CD4-positive, alpha-beta T cell treated with Interleukin-12 subunit alpha and Interleukin-12 subunit beta, for 1 hour (primary cell): ENCODE measurements around the gene TSC22D1.

ENCODE experiments used
- DNase-seq: peaks from one replicate; pipeline ENCODE4 v3.0.0-alpha.2; 2020

TSC22D1 gene

DNA sequence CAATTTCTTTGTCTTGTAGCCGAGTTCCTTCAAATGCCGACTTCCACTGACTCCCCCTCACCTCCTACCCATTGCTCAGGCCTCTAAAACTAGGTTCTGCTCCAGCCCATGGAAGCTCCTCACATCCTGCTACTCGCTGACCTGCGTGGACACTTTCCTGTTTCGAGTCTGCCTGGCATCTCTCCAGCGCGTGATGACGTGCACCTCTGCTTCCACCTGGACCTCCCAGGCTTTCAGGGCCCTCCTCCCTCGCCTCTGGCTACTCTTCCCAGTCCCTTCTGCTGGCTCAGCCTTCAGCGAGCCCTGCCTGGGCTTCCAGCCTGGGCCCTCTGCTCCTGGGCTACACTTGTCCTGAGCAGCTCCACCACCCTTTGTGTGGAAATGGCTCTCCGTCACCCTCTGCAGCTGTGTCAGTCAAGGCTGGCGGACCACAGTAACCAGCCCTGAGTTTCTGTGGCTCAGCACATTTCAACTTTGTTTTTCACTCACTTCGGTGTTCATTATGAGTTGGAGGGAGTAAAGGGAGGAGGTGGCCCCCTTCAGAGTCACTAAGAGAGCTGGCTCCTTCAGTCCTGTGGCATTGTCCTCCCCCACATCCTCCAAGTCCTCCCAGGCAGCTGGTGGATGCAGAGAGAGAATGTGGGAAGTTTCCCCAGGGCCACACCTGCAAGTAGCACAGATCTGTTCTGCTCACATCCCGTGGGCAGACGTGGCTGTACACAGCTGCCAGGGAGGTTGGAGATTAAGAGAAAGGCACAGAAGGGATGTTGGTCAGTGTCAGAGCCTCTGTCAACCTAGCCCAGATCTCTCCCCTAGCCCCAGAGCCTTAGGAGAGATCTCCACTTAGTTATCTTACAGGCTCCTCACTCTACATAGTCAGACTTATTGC is 153.1 kb downstream of the TSC22D1 start:
- no peak for DNase-seq

DNA sequence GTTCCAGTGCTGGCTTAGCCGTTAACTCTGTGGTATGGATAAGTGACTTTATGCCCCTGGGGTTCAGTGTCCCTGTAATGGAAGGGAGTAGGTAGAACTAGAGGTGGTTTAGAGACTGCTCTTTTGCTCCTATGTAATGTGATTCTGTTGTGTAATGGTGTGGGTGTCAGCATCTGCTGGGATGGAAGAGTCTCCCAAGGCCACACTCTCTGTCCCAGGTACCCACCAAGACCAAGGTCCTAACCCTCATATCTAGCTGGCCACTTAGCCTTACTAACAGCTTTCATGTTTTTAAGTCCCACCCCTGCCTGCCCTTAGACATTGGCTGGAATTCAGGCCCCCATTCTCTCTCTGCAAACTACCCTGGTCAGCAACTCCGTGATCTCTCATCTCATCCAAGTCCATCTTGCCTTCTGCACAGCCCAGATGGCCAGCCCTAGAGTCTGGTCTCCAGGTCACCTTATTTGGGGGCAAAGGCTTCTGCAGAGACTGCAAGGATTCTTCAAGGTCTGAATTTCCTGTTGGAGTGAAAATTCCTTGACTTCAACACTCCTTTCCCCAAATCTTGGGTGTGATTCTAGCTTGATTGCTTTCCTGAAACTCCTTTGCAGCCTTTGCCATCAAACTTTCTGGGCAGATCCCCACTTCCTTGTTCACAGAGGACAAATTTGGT is 154.1 kb downstream of the TSC22D1 start:
- no peak for DNase-seq

DNA sequence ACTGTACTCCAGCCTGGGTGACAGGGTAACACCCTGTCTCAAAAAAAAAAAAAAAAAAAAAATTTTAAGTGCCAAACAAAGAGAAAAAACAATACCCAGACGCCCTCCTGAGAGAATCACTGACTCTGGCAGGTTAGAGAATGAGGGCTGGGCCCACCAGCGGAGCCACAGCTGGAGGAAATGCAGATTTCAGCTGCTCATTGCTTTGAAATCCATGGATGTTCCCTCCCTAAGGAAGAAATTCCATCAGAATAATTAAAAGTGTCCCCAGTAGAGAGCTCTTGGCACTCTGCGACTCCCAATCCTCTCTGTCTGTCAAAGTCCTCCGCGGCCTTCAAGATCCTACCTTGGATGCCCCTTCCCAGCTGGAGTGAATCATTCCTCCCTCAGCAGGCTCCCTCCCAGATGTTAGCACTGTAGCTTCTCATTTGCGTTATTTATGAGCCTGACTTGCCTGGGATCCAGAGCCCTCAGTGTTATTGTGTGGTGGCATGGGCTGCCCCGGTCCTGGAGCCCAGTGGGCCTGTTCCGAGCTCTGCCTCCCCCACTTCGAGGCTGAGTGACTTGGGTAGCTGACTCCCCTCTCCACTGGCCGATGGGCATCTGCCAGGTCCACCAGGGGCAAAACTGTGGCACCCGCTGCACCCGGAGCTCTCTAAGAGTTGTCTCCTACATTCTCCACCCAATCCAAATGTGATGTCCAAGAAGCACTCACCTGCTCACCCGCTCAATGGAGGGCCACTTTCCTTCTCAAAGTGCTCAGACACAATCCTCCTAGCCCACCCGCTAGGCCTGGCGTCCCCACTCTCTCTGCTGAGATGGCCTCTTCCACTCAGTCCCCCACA is 155.5 kb downstream of the TSC22D1 start:
- DNase-seq, result no peak

DNA sequence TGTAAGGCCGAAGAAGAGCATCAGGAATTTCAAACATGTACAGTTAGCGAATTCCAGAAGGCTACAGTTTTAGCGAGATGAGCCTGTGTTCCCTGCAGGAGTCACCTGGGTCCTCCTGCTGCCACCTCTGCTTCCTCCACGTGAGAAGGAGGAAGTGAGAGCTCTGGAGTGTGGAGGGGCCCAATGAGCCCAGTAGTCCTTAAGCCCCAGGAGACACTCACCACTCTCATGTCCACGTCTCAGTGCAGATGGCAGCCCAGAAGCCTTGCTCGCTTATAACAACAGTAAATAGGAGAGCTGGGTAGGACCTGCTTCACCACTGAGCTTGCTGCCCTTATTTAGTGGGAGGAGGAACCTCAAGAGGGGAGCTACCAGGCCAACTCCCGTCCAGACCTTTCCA is 158.3 kb downstream of the TSC22D1 start:
- DNase-seq, result no peak

DNA sequence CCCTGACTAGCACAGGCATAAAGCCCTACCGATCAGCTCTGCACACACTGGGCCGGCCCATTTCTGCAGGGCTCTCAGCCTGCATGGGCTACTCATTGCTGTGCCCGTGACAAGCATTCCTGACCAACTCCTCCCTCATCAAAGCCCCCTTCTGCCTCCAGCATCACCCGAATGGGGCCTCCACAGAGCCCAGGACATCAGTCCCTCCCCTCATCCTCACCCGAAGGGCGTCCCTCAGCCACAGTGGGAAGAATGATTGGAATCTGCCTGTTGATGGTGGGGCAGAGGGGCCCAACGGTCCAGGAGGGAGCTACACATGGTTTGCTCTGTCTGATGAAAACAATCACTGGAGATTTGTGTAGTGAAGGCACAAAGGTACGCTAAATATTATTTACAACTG is 158.7 kb downstream of the TSC22D1 start:
- DNase-seq, result no peak

DNA sequence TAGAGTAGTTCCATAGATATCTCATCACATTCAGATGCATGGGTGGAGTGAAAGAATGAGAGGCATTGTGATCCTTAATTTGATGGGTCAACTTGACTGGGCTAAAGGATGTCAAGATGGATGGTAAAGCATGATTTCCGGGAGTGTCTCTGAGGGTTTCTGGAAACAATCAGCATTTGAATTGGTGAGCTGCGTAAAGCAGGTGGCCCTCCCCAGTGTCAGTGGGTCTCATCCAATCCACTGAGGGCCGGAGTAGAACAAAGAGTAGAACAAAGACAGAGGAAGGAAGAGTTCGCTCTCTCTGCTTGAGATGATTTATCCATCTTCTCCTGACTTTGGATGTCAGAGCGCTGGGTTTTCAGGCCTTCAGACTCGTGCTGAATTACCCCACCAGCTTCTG is 159.4 kb downstream of the TSC22D1 start:
- DNase-seq, result no peak

DNA sequence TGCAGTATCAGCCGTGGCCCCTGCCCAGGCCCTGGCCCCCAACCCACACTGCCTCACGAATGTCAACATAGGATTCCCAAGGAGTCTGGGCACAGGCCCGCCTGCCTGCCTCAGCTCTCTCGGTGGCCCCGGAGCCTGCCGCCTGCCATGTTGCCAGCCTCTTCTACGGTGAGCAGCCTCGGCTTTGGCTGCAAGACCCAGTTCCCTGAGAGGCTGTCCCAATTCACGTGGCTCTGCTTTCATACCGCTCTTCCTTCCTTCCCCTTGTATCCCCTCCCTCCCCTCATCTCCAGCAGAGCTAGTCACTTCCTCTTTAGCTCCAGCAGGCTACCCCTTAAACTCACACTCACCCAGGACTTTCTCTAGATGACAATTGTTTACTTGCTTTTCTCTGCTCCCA is 159.8 kb downstream of the TSC22D1 start:
- no peak for DNase-seq

DNA sequence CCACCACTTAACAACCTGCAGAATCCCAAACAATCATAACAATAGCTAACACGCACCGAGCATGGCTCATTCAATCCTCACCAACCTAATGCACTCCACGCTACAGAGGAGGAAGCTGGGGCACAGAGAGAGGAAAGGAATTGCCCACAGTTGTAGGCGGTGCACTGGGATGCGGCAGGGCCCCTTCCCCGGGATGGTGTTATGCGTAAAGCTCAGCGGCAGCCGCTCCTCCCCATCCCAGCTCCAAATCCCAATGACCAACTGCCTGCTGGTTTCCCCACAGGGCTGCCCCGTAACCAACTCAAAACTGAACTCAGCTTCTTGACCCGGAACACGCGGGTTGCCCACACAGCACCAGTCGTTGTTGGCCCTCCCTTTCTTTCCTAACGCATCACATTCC is 160.3 kb downstream of the TSC22D1 start:
- no peak for DNase-seq

DNA sequence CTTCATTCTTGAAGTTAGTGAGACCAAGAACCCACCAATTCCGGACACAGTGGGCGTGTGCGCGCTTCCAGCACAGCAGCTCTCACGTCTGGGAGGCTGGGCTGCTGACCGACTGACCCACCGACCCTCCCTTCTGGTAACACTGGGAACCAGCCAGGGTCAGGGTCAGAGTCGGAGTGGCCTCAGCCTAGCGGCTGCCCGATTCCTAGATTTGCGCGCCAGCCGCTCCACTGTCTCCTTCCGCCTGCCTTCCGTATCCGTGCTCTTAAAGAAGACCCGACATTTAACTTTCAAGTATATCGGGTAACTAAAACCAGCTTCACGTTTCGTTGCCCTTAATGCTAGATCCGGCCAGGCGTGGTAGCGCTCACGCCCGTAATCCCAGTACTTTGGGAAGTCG is 161.4 kb downstream of the TSC22D1 start:
- DNase-seq, result no peak

DNA sequence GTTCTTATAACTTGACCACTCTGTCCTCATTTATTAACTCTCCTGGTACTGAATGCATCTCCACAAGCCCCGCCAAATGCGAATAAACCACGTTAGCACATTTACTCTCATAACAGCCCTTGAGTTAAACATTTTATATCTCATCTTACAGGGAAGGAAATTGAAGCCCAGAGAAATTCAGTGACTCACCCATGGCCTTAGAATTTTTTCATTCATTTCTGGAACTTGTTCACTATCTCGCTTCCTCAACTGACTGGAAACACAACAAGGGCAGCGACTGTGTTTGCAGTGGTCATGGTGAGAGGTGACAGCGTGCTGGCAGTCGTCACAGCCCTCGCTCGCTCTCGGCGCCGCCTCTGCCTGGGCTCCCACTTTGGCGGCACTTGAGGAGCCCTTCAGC is 163.0 kb downstream of the TSC22D1 start:
- DNase-seq, result no peak

DNA sequence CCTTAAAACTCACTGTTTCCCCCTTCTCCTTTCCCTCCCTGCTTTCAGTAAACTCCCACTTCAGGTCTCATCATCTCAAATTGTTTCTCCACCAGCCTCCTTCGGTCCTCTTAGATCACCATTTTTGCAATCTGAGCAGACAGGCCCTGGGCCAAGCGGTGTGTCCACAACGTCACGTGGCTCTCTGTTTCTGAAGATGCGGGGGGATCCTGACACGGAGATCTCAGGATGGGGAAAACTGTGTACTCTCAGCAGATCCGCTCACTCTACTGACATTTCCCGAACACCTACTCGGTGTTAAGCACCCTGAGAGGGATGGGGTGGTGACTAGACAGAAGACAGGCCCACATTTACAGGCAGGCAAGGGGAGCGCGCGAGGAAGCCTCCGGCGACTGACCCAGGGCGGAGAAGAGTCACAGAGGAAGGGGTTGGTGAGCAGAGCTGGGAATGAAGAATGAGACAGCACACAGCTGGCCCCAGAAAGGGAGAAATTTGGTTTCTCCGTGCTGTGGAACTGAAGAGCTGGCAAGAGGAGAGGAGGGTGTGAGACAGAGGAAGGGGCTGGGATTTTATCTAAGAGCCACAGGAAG is 163.7 kb downstream of the TSC22D1 start:
- no peak for DNase-seq

DNA sequence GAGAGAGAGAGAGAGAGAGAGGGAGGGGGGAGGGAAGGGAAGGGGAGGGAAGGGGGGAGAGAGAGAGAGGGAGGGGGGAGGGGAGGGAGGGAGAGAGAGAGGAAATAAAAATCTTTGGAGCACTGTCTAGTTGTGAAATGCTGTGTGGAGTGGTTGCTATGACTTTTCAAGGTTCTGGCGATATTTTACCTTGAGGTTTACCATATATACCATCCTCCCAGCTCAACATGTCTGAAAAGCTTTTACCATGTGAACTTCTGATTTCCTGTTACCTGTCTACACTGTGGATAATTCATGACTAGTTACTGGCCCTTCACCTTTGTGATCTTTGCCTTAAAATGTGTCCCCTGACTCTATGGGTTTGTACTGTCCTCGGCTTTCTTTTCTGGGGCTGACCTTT is 164.3 kb downstream of the TSC22D1 start:
- DNase-seq, result no peak

DNA sequence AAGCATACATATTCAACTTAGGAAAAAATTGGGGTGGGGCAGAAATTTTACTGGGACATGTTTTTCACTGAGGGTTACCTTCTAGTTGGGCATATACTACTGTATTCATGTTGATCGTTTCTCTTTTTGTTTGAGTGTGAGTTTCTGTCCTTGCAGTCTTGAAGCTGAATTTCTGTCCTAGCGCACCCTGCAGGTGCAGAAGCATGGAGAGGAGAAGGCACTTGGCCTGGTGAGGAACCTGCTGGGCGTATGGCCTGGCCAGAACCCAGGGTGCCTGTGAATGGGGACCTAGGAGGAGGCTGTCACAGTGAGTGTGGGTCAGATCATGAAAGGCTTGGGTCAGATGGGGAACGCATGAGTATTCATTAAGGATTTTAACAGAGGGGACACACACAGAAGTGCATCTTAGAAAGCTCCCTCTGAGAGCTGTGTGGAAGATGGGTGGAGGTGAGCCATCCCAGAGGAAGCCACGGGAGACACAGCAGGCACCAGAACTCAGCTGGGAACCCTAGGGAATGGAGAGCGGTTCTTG is 165.7 kb downstream of the TSC22D1 start:
- DNase-seq, result no peak

DNA sequence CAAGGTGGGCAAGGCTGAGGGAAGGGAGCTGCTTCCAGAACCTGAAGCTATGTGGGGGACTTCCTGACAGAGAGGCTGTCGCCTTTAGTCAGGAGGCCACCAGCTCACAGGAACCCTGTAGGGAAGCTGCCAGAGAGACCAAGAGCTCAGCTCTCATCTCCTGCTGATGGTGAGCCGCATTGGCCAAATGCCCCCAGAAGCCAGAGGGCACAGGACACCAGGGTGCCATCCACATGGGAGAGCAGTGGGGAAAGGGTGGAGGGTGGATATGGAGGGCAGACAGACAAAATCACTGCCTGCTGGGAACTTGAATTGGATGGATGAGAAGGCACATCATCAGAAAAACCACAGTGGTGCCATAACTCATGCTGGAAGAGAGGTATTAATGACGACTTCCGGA is 166.5 kb downstream of the TSC22D1 start:
- no peak for DNase-seq

DNA sequence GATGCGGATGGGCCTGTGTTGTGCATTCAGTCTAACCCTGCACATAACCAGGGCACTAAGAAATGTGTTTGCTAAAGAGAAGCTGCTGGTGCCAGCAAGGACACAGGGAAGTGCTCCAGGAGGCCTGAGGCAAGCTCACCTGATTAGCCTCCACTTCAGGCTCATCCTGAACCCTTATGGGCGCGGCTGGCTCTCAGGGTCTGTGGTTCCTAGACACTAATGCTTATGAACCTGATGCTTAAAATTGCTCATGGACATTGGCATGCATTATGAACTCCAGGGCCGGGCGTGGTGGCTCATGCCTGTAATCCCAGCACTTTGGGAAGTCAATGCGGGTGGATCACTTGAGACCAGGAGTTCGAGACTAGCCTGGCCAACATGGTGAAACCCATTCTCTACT is 168.2 kb downstream of the TSC22D1 start:
- no peak for DNase-seq

DNA sequence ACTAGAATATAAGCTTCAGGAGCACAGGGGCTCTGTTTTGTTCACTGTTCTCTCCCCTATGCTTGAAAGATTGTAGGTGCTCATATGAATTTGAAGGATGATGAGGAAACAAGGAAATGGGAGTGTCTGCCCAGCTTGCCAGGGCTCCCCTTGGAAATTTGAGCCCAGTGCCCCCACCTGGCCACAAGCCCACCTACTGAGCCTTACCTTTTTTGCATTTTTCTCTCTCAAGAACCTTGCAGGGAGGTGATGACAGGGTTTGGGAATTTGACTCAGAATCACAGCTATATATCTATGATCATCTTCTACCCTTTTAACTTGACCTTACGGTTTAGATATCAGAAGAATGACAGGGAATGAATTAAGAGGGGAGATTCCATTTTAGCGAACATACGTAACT is 168.8 kb downstream of the TSC22D1 start:
- DNase-seq, result no peak

DNA sequence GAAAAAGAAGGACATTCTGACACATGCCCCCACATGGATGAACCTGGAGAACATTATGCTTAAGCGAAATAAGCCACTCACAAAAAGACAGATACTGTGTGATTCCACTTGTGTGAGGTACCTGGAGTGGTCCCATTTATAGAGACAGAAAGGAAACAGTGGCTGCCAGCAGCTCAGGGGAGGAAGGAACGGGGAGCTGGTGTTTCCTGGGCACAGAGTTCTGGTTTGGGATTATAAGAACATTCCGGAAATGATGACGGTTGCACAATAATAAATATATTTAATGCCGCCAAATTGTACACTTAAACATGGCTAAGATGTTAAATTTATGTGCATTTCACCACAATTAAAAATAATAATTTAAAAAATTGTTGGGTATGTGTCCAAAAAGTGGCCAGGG is 169.5 kb downstream of the TSC22D1 start:
- no peak for DNase-seq

DNA sequence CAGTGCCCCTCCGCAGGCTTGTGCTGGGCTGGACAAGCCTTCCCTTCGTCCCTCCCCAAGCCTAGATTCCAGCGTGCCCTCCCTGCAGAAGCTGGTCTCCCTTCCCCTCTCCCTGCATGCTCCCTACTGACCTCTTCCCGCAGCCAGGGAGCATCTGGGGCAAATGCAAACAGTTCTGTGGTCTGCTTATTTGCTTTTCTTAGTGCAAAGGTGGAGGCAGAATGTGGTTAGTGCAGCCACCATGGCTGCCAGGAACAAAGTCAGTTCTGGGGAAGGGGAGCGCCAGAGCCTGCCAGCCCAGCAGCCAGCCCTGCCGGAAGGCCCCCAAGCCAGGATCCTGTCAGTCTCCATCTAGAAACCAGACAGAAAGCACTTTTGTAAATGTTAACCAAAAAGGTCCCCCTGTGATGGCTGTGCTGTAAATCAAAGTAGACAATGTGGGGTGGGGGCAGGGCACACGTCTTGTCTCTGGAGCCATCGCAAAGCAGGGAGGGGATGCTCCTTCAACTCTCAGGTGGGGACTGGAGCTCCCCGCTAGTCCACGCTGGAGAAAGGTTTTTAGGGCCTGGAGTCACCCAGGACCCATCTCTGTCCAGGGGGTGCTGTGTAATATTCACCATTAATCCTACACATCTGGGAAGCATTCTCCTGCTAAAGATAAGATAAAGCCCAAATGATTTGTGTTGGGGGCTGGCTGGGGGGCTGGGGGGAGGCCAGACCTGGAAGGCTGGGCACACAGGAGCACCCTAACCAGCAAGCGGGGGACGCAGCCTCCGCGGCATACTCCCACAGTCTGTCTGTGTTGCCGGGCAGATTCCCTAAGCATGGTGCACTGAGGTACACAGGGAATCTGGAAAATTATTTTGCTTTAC is 171.6 kb downstream of the TSC22D1 start:
- no peak for DNase-seq

DNA sequence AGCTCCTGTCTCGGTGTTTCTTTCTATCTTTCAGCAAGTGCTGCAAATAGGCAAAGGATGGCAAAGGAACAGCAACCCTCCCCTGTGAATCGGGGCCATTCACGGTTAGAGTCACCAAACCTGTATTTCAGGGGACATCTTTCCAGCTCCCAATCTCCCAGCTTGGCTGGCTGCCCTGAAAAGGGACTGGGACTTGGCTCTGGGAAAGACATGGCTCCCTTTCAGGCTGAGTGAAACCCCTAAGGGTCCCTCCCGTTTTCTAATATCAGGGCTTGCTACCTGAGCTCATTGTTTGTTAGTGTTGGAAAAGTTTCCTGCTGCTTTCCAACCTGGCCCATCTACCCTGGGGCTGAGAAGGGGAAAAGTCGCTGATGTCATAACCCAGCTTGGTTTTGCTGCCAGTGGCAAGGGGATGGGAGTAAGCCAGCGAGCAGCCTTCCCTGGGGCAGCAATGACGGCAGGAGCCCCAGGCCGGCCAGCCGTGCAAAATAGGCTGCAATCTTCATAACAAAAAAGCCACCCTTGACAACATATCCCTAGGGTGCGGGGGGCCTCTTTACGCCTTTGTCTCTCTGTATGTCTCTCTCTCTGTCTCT is 172.6 kb downstream of the TSC22D1 start:
- DNase-seq, result no peak

DNA sequence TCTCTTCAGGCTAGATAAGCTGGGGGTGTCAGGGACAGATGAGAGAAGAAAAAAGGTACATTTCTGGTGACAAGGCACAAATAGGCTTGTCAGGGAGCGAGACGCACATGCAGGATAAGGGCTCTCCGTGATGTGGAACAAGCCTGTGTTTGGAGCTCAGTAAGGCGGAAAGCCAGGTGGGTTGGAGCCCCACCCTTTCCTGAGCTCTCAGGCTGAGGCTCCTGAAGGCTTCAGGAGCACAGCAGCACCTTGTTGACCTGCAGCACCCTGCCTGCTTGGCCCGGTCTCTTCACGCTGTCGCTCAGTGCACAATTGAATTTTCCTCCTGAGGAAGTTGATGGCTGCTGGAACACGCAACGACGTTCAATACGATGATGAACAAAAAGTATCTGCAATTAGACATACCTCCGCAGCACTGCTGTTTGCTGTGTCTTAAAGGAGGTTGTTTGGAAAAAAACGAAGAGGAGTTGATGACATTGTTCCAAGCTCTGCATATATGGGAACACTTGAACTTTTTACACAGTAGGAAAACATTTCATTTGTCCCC is 173.2 kb downstream of the TSC22D1 start:
- DNase-seq, result no peak

DNA sequence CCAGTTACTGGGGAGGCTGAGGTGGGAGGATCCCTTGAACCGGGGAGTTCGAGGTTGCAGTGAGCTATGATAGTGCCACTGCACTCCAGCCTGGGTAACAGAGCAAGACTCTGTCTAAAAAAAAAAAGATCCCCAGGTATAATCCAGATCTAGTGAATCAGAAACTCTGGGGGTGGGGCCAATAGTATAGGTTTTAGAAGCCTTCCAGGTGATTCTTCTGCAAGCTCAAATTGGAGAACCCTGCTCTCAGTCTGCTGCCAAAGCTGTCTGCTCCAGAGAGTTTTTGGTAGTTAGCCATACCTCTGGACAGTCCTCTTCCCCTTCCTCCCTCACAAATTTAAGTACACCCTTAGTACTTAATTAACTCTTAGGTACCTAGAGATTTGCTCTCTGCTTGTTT is 174.6 kb downstream of the TSC22D1 start:
- DNase-seq, result no peak
